Measurements from ENCODE around the gene CTU1. TPM values are rescaled to one million over a fixed set of nuclear protein-coding genes. Genes with fewer than 3 reads are reported as not detected.

Gene CTU1
- 1 to 10 TPM; 3.3 to 6.4 (median 3.9) TPM for total RNA-seq
- long read RNA-seq, result 0 reads

GRCh38 chr19:51108066-51108804, at the start of gene CTU1:
CTU1 (minus strand) TSS chr19:51108409; CDS start chr19:51104569, 3,840 bp downstream.
- H3K9me3 ChIP-seq, result no peaks in the 10 kb centered on the region

GRCh38 chr19:51157265-51157664, 49.1 kb upstream of the CTU1 start:
- H3K36me3 ChIP-seq, result no peaks in the 10 kb centered on the region
- H3K4me3 ChIP-seq, result no peak overlapping the region
- intact Hi-C loops (cut with DNase I), result no loop called here
- TF ChIP-seq CTCF (IDR thresholded peaks at IDR 0.05), result no peak
- TF ChIP-seq POLR2A (IDR thresholded peaks at IDR 0.05), result no peak
- no peaks in the 10 kb centered on the region for H3K27me3 ChIP-seq
- WGBS (ENCODE audit: insufficient coverage, low coverage, low lambda C conversion rate, missing lambda C conversion rate), result 16% methylated on average over 2 of the region's 2 CpGs
- no peak for ATAC-seq
- no peak overlapping the region for H3K27ac ChIP-seq
- no peaks in the 10 kb centered on the region for H3K9me3 ChIP-seq
- DNase-seq, result no peak
- H3K4me1 ChIP-seq, result no peaks in the 10 kb centered on the region

More at GRCh38 chr19:51108066-51108804, at the start of gene CTU1:
- peaks cover 0 to 11% (median 0%) of the 10 kb centered on the region in 4 donors for H3K36me3 ChIP-seq
- intact Hi-C loops (cut with DNase I), result loop anchor here in 1 of 2 donors (5.0 kb wide), 1 partner anchor 484 kb away; no protein-coding TSS in a partner anchor
- WGBS (ENCODE audit: insufficient coverage, low coverage, low lambda C conversion rate, missing lambda C conversion rate), result 0% methylated on average over 26 of the region's 43 CpGs
- ATAC-seq, result peak; percentile 98 to 99 (median 98)
- DNase-seq, result peak; percentile 97 to 99 (median 99)
- peaks cover 0 to 12% (median 6%) of the 10 kb centered on the region in 4 donors for H3K4me1 ChIP-seq
- H3K4me3 ChIP-seq, result peak within 1 kb of the TSS; percentile 71 to 94 (median 73)
- H3K27ac ChIP-seq, result peak within 1 kb of the TSS in 2 of 3 donors; percentile 11 to 32
- TF ChIP-seq CTCF (IDR thresholded peaks at IDR 0.05), result peak in 1 of 4 donors; percentile 31
- peak; percentile 33 for TF ChIP-seq POLR2A (IDR thresholded peaks at IDR 0.05)
- H3K27me3 ChIP-seq, result no peaks in the 10 kb centered on the region

GRCh38 chr19:51156710-51157109, 48.5 kb upstream of the CTU1 start:
- 20% methylated on average over 1 of the region's 2 CpGs for WGBS (ENCODE audit: insufficient coverage, low coverage, low lambda C conversion rate, missing lambda C conversion rate)
- intact Hi-C loops (cut with DNase I), result no loop called here

GRCh38 chr19:51150627-51151026, 42.4 kb upstream of the CTU1 start:
- intact Hi-C loops (cut with DNase I), result no loop called here
- no peak for TF ChIP-seq CTCF (IDR thresholded peaks at IDR 0.05)
- TF ChIP-seq POLR2A (IDR thresholded peaks at IDR 0.05), result no peak
- 42% methylated on average over 3 of the region's 3 CpGs for WGBS (ENCODE audit: insufficient coverage, low coverage, low lambda C conversion rate, missing lambda C conversion rate)
- Histone ChIP-seq H3K27ac (no peak overlapping the region), H3K4me3 (no peak overlapping the region), H3K27me3 (no peaks in the 10 kb centered on the region), H3K36me3 (no peaks in the 10 kb centered on the region), H3K9me3 (no peaks in the 10 kb centered on the region), H3K4me1 (no peaks in the 10 kb centered on the region)
- no peak for DNase-seq
- ATAC-seq, result peak; percentile 43 to 74 (median 66)

More at GRCh38 chr19:51156710-51157109, 48.5 kb upstream of the CTU1 start:
- H3K27ac ChIP-seq, result no peak overlapping the region
- ATAC-seq, result no peak
- no peak for DNase-seq
- H3K9me3 ChIP-seq, result no peaks in the 10 kb centered on the region
- H3K4me1 ChIP-seq, result no peaks in the 10 kb centered on the region
- TF ChIP-seq CTCF (IDR thresholded peaks at IDR 0.05) (no peak), POLR2A (IDR thresholded peaks at IDR 0.05) (no peak)
- no peaks in the 10 kb centered on the region for H3K27me3 ChIP-seq
- H3K36me3 ChIP-seq, result no peaks in the 10 kb centered on the region
- H3K4me3 ChIP-seq, result no peak overlapping the region
